Subcutaneous adipose tissue (tissue), 4 donors: ENCODE measurements around the gene S100A13. TPM values are rescaled to one million over a fixed set of nuclear protein-coding genes. Genes with fewer than 3 reads are reported as not detected.

Experiments
- total RNA-seq, 4 donors: library from RNA; depleted of rRNA; stranded (reverse); fragments of >200 nt; gene quantifications; one replicate each; pipeline ENCODE4 v1.1.0, GENCODE V29; 2016
- TF ChIP-seq, protein P1 (sequence below): fragments of 450-650 bp; IDR thresholded peaks from one replicate; pipeline ENCODE4 v1.5.1; 2016; ENCODE audit warnings: low read depth, mild to moderate bottlenecking, control low read depth, antibody characterized with exemption, moderate library complexity

Gene S100A13
- total RNA-seq, 4 donors from 2014 or later, result 142 to 282 (median 278) TPM

DNA sequence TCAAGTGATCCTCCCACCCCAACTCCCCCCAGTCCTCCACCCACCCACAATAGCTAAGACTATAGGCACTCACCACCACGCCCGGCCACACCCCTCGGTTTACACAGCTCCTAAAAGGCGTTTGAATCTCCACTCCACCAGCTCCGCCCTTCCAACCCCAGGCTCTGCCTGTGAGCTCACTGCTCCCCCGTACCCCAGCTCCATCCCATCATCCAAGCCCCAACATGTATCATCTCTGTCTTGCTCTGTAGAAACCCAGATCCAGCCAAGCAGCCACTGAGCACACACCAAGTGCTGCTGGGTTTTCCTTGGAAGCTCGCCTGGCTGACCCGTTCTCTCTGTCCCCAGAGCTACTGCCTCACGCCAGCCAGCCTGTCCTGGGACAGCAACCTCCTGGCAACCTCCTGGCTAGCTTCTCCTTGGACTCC lies 49.7 kb downstream of the S100A13 start:
- TF ChIP-seq, protein P1, sequence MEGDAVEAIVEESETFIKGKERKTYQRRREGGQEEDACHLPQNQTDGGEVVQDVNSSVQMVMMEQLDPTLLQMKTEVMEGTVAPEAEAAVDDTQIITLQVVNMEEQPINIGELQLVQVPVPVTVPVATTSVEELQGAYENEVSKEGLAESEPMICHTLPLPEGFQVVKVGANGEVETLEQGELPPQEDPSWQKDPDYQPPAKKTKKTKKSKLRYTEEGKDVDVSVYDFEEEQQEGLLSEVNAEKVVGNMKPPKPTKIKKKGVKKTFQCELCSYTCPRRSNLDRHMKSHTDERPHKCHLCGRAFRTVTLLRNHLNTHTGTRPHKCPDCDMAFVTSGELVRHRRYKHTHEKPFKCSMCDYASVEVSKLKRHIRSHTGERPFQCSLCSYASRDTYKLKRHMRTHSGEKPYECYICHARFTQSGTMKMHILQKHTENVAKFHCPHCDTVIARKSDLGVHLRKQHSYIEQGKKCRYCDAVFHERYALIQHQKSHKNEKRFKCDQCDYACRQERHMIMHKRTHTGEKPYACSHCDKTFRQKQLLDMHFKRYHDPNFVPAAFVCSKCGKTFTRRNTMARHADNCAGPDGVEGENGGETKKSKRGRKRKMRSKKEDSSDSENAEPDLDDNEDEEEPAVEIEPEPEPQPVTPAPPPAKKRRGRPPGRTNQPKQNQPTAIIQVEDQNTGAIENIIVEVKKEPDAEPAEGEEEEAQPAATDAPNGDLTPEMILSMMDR, result no peak

DNA sequence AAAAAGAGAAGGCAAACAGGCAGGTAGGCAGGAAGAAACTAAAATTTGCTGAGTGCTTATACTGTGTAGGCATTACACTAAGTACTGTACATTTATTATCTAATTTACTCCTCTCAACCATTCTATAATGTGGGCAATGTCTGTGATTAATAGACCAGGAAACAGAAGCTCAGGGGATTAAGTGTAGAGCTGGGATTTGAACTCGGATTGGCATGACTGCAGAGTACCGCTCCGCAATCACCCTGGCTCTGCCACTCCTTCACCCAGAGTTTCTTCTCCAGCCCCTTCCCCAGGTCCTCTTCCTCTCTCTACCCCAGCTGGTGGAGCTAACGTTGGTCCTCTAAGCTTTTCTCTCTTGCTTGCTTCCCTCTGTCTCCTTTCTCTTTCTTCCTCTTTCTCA lies 50.2 kb downstream of the S100A13 start:
- TF ChIP-seq, protein P1, result no peak

DNA sequence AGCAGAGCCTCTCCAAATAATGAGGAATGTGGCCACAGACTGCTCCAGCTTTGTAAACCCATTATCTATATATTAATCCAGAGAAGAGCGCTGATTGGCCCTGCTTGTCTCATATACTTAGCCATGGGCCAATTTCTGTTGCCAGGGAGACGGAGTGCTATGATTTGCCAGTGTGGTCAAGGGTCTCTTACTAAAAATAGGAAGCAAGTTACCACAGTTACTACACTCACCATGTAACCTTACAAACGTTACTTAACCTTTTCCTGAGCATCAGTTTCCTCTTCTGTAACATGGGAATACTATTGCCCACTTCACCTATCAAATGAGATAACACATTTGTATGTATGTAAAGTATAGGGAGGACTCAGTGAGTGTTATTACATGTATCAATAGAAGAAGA lies 54.0 kb downstream of the S100A13 start:
- TF ChIP-seq, protein P1, result no peak

- TF ChIP-seq, protein P1, result no peak
These were observed 54.7 kb downstream of the S100A13 start for GRCh38 chr1:153572569-153573015.

DNA sequence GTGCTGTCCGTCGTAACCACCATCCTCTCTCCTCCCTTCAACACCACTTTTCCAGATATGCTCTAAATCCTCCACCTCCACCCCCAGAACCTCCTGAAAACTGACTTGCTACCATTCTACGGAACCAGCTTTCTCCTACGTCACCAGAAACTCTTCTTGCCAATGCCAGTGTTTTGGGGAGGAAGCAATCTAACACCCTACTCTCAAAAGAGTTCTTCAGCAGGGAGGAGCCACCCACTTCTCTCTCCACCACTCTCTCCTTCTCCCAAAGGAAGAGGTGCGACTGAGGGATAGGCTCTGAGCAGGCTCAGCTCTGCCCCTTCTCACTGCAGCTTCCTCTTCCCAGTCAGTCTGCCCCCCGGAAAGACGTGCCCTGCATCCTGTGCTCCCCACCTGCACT lies 55.6 kb downstream of the S100A13 start:
- TF ChIP-seq, protein P1, result no peak

- TF ChIP-seq, protein P1, result no peak
These were observed 56.4 kb downstream of the S100A13 start for GRCh38 chr1:153570874-153571273.

- TF ChIP-seq, protein P1, result no peak
These were observed 57.8 kb downstream of the S100A13 start for GRCh38 chr1:153569465-153569864.

Other genes with a start within 250 kb of the S100A13 start
- 100 to 1,000 TPM in 1 of 4 donors, 10 to 100 TPM in 3; 13.6 to 129 (median 20.6) TPM for gene S100A8, start 236.4 kb downstream of the S100A13 start, total RNA-seq
- gene S100A7A, start 211.0 kb downstream of the S100A13 start, total RNA-seq, result not detected
- not detected for gene S100A7, start 166.9 kb downstream of the S100A13 start, total RNA-seq
- 1,000 to 10,000 TPM in 2 of 4 donors, 100 to 1,000 TPM in 2; 538 to 1,309 (median 968) TPM for gene S100A6, start 91.5 kb downstream of the S100A13 start, total RNA-seq
- not detected for gene S100A5, start 86.6 kb downstream of the S100A13 start, total RNA-seq
- 1,000 to 10,000 TPM in 3 of 4 donors, 100 to 1,000 TPM in 1; 497 to 1,679 (median 1,241) TPM for gene S100A4, start 81.7 kb downstream of the S100A13 start, total RNA-seq
- gene S100A3, start 78.2 kb downstream of the S100A13 start, total RNA-seq, result 1 to 10 TPM; 2.6 to 8.3 (median 3.1) TPM
- gene S100A2, start 61.7 kb downstream of the S100A13 start, total RNA-seq, result 1 to 10 TPM in 2 of 4 donors, not detected in 2; 1.3 to 2.2 TPM
- gene S100A16, start 14.4 kb downstream of the S100A13 start, total RNA-seq, result 10 to 100 TPM; 46.2 to 84.5 (median 66.6) TPM
- under 1 TPM in 1 of 4 donors, not detected in 3; 0.65 TPM for gene S100A14, start 11.2 kb downstream of the S100A13 start, total RNA-seq
- 100 to 1,000 TPM in 1 of 4 donors, 10 to 100 TPM in 1, 1 to 10 TPM in 1, under 1 TPM in 1; 0.66 to 132 (median 17.2) TPM for gene S100A1, start 929 bp upstream of the S100A13 start, total RNA-seq
- 10 to 100 TPM; 39.1 to 64.1 (median 45.7) TPM for gene CHTOP, start 6.6 kb upstream of the S100A13 start, total RNA-seq
- gene SNAPIN, start 31.2 kb upstream of the S100A13 start, total RNA-seq, result 10 to 100 TPM; 53.7 to 80.1 (median 65.9) TPM
- 100 to 1,000 TPM in 1 of 4 donors, 10 to 100 TPM in 3; 59.3 to 125 (median 78.5) TPM for gene ILF2, start 43.5 kb upstream of the S100A13 start, total RNA-seq
- 100 to 1,000 TPM in 2 of 4 donors, 10 to 100 TPM in 2; 49.1 to 220 (median 88.8) TPM for gene NPR1, start 51.2 kb upstream of the S100A13 start, total RNA-seq
- gene INTS3, start 100.5 kb upstream of the S100A13 start, total RNA-seq, result 10 to 100 TPM; 39.1 to 53.9 (median 47.1) TPM
- gene SLC27A3, start 147.9 kb upstream of the S100A13 start, total RNA-seq, result 100 to 1,000 TPM in 1 of 4 donors, 10 to 100 TPM in 3; 20.4 to 104 (median 46.0) TPM